DND-41 (cell line): ENCODE data around the gene IQCF6.

ENCODE experiments used
- CTCF ChIP-seq: IDR thresholded peaks from 2 replicates; pipeline ENCODE4 v1.5.1; 2012; ENCODE audit warnings: borderline replicate concordance, low read length, moderate library complexity, mild to moderate bottlenecking; ENCODE audit not compliant: poor library complexity, severe bottlenecking; ENCODE audit errors: extremely low read depth
- EZH2 ChIP-seq: IDR thresholded peaks from 3 replicates; pipeline ENCODE4 v1.6.1; 2012; ENCODE audit warnings: borderline replicate concordance, low read depth, mild to moderate bottlenecking, moderate library complexity, low read length, inconsistent platforms; ENCODE audit not compliant: severe bottlenecking

GRCh38 chr3:51735039-51735438 lies 44.0 kb downstream of the IQCF6 start:
- no peak for TF ChIP-seq CTCF
- no peak for TF ChIP-seq EZH2
